ELR (cell line): ENCODE data around the gene SRPRB.
A peak's percentile ranks its signal among the peaks of the same experiment; 100 is the strongest.
"Not testable (repeated sequence)": the region's sequence is repeated elsewhere in the genome, so short reads cannot be mapped to it uniquely, and the experiment has no call there.

Experiments
- DNase-seq: peaks from one replicate; pipeline ENCODE4 v3.0.0-alpha.2; 2015; ENCODE audit warnings: low read depth

SRPRB gene

DNA sequence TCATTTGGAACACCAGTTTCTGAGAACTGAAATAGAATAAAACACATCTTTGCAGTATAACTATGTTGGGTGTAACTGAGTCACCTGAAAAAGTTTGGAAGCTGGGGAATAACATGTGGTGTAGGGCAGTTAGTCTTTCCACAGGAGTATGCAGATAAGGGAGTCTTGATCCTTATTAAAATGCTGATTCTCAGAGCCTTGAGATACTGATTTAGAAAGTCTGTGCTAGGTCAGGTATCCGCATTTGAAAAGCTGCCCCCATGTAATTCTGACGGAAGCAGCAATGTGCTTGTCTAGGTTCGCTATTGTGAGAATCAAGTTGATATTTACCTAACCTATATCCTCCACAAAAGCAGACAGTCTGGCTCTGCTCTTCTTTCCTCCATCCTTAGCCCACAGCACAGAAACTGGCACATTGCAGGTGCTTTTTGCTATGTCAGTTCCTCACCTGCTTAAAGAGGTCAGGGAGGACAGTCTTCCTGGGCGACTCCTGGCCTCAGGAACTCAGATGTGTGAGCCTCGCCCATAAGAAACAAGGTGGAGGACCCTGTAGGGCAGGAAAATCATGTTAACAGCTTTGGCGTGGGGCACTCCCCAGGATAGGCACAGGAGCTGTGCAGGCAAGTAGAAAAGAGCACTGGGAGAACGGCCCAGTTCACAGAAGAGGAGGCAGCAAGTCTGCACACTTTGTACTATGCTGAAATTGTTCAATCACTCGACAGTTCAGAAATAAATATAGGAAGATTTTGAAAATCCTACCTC is 27.6 kb upstream of the SRPRB start:
- no peak for DNase-seq

DNA sequence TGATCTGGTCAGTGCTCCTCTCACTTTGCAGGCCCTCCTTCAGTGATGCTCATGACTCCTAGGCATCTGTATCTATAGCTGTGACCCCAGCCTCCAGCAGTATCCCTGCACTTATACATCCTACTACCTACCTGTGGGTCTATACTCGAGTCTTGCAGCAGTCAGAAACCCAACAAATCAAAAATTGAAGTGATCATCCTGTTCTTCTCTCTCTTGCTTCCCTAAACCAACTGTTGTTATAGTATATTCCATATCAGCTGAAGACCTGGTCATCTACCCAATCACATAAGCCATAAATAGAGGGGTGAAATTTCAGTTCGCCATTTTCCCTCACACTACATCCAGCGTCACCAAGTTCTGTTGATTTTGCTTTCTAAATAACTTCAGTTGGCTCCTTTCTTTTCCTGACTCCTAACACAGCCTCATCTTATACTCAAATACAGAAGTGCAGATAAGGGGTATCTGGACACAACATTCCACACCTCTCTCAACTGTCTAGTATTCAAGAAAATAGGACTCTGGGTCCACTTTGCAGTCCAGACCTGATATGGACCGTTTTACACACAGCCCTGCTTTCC is 25.9 kb upstream of the SRPRB start:
- DNase-seq, result no peak

DNA sequence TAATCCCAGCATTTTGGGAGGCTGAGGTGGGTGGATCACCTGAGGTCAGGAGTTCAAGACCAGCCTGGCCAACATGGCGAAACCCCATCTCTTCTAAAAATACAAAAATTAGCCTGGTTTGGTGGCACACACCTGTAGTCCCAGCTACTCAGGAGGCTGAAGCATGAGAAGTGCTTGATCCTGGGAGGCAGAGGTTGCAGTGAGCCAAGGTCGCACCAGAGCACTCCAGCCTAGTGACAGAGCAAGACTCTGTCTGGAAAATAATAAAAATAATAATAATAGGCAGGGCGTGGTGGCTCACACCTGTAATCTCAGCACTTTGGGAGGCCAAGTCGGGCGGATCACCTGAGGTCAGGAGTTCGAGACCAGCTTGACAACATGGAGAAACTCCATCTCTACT is 24.9 kb upstream of the SRPRB start:
- DNase-seq, result not testable (repeated sequence)

DNA sequence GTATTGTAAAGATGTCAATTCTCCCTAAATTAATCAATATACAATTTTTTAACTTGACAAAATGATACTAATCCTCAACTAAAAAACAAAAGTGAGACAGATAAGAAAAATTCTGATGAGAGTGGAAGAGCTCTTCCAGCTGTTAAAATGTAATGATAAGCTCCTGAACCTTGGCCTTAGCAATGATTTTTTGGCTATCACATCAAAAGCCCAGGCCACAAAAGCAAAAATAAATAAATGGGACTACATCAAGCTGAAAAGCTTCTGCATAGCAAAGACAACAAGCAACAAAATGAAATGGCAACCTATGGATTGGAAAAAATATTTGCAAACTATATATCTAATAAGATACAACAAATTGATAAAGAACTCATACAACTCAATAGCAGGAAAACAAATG is 24.0 kb upstream of the SRPRB start:
- DNase-seq, result no peak

DNA sequence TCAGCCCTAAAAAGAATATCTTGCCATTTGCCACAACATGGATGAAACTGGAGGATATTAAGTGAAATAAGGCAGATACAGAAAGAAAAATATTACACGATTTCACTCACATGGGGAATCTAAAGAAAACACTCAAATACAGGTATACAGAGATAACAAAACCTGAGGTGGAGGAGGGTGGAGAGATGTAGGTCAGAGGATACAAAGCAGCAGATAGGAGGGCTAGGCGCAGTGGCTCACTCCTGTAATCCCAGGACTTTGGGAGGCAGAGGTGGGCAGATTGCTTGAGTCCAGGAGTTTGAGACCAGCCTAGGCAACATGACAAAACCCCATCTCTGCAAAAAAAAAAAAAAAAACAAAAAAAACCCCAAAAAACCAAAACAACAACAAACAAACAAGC is 23.2 kb upstream of the SRPRB start:
- no peak for DNase-seq

DNA sequence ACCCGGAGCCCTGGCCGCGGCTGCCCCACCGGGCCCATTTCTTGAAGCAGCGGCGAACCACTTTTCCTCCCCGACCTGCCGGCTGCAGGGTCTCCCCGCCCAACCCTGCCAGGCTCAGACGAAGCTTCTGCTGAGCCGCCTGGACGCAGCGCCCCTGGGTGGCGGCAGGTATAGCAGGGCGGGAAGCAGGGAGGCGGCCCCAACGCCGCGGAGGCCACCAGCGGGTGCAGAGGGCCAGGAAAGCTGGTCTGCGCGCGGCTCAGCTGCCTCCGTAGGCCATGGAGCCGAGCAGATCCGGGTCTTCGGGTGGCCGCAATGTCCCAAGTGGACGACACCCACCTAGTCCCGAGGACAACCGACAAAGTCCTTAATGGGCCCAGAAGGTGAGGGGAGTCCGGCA is 21.9 kb upstream of the SRPRB start:
- DNase-seq, result no peak

DNA sequence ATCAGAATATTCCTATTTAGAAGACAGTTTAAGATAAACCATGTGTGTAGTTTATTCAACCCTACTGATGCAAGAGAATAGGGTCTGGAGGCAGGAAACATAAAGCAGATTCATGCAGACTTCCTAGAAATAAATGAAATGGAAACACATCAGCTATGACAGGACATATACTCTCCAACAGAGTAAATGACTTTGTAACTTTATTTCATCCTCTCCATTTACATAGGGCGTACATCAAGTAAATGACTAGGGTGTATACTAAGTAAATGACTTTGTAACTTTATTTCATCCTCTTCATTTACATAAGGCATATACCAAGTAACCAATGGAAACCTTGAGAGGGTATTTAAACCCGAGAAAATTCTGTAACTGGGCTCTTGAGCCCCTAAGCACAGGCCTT is 17.6 kb upstream of the SRPRB start:
- no peak for DNase-seq

DNA sequence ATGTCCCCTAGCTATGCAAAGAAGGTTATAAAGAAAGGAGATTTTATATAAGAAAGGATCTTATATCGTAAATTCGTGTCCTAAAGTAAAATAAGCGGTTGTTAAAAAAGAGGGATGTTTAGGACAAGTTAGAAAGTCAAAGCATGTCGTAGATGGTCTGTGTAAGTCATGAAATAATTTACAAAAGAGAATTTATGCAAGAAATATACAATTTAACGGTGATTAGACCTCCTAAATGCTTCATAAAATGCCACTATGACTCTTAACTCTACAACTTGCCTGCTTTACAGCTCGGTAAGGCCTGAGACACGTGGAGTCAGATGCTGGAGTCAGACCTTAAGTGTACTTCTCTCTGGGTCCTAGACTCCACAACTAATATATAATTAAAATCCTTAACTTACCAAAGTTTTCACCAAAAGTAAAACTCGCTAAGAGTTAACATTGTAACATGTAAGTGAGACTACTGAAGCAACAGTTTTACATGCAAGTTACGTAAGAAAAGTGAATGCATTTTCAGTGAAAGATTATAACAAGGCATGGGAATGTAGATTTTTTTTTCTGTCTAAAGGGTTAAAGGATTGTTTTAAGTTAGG is 13.3 kb upstream of the SRPRB start:
- DNase-seq, result peak; percentile 55

DNA sequence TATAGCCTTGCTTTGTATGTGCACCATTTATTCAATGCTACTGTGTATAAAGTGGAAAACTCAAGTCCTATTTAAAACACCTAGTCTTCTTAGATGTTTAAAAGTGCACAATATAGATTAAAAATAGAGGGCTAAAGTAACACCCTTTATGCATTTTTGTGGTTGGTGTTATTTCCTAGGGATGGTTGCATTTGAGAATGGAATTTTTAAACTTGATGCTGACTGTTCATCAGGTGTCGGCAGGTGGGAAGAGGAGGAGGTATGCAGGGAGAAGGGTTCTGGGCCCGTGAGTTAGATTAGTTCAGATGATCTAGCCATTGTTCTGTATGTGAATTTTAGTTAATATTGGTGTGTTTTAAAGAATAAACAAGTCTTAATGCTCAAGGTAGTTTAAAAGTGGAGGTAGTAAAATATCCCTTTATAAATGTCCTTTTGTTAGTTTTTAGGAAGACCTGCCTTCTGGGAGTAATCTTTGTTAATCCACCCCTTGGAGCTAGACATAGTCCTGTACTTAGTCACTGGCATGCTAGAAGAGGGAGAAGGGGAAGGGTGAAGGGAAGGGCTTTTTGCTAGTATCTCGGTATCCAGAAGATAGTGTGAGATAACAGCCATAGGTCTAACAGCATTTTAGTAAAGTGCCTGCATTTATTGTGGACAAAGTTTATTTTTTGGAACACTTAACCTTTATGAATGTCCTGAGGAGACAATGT is 8.1 kb upstream of the SRPRB start:
- DNase-seq, result no peak

DNA sequence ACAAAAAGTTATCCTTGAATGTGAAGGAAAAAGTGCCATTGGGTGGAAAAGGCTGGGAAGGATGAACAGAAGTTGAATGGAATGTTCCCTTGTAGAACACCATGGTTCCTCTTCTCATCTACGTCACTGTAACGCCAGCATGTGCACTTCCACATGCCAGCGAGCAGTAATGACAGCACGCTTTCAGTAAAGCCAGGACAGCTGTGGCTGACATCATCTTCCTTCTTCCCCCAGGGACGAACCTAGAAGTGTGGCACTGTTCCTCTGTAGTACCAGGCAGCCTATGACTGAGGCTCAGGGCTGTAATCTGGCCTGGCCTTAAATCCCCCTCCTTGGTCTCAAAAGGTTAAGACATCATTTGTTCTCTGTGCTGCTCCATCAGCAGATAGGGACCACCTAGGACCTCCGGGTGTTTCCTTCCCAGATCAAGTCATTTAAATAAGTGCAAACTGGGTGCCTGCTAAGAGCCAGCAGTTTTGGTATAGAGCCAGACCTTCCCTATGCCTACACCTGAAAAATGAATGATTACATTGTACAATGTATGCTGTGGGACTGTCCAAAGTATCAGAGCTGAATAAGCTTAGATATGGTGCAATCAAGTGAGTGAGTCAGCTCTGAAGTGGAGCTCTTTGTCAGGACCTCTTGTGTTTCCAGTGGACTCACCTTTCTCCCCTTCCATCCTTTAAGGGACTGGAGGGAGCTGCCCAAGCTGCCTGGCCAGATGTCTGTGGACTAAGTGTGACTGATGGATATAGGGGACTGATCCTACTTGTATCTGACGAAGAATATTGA is 5.6 kb upstream of the SRPRB start:
- DNase-seq, result peak; percentile 39

DNA sequence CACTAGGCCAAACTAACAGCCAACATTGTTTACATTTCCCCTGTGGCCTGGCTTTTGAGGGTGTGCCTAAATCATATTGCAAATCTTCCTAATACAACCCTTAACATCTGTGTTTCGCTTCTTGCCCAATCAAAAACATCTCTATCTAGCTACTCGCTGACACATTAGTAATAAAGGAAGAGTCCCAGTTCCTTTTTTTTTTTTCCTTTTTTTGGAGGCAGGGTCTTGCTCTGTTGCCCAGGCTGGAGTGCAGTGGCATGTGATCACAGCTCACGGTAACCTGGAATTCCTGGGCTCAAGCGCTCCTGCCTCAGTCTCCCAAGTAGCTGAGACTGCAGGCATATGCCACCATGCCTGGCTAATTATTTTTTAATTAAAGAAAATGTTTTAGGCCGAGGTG is 2.1 kb upstream of the SRPRB start:
- no peak for DNase-seq

DNA sequence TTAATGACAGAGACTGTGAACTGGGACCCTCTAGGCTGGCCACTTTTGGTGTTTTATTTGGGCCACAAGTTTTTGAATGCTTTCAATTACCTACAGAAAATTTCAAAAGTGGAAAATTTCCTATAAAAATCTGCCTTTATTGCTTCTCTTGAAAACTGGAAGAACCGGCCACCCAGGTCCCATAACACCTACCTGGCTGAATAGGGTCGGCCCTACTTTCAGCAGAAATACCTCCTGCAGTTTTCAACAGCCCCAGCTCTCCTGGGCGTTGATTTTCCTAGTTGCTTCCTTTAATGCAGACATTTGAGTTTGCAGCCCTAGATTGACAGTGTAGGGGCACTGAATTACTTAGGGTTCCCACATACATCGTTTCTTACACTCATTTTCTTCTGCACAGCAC is 719 bp upstream of the SRPRB start:
- no peak for DNase-seq

DNA sequence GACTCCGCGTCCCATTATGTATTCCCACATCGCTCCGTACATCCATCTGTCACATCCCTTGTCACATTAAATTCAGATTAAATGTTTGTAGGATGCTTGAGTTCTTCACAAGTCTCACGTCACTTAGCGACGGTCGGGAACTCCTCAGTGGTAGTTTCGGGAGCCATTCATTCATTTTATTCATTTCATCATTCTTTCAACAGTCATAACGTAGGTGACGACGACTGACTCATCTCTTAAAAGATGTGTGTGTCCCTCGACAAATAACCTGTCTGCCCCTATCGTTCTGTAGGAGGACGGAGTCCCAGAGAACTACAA is 272 bp upstream of the SRPRB start:
- no peak for DNase-seq

DNA sequence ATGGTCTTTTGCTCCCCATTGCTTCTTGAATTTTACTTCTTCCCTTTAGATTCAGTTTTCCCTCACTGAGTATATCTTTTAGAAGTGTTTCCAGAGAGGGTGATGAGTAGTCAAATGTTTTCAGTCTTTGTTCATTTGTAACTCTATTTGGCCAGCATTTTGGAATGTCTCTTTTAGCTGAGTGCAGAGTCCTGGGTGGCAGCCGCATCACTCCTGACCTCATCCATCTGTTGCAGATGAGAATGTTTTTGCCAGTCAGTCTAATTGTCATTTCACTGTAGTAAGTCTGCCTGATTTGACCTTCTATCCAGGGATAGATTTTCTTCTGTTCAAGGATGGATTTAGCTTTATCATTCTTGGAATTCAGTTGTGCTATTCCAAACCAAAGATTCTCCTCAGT is 7.3 kb downstream of the SRPRB start:
- no peak for DNase-seq

DNA sequence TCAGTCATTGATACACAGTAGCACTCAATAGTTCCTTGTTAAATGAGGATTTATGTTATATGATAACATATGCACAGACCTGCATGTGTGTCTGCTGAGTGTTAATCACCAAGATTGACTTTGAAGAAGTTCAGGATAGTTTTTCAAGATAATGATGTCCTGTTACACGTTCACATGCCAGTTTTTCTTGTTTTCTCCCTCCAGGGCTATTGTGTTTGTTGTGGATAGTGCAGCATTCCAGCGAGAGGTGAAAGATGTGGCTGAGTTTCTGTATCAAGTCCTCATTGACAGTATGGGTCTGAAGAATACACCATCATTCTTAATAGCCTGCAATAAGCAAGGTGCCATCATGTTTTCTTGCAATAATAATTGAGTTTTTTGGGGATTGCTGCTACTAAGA is 9.8 kb downstream of the SRPRB start:
- DNase-seq, result no peak

DNA sequence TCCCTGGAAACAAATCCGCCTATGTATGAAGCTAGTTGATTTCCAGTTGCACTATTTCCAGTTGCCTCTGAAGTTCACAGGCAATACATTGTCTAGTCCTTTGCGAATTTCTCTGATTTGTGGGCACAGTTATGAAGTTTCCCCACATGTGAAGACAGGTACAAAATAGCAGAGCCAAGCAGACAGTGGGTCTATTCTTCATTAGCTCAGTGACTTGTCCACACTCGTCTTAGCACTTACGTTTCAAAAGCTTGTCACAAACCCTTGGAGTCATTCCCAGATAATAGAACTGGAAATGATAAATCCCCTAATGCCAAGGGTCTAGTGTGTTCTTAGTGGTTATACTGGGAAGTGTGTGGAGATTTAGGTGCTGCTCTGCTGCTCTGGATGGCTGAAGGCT is 14.5 kb downstream of the SRPRB start:
- no peak for DNase-seq

DNA sequence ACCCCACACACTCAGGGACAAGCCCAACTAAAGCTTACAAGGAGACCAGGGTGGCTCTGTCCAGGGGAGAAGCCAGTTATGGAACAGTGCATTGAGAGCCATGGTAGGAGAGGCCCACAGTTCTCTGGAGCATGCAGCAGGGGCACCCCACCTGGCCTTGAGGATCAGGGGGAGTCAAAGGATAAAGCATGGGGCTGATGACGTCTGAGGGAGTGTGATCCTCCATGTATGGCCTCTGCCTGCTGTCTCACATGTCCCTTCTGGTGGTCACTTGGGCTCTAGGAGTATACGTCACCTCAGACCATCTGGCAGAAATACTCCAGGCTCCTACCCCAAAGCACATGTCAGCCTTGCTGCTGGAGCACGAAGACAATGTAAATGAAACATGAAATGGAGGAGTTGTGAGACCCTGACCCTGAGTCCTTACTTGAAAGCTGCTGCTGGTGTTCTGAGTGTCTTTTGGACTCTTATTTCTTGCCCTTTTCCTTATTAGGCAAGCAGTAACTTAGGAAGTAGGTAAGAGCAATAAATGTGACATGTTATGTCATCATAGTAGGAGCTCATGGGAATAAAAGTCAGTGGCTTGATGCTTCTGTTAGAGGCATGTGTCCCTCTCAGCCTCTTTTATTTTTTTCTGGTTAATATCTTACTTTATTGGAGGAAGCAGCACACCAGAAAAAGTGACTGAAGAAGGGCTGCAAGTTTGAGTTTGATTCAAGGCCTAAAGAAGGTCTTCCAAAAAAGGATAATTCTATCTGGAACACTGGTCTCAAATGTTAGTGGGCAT is 15.5 kb downstream of the SRPRB start:
- no peak for DNase-seq

DNA sequence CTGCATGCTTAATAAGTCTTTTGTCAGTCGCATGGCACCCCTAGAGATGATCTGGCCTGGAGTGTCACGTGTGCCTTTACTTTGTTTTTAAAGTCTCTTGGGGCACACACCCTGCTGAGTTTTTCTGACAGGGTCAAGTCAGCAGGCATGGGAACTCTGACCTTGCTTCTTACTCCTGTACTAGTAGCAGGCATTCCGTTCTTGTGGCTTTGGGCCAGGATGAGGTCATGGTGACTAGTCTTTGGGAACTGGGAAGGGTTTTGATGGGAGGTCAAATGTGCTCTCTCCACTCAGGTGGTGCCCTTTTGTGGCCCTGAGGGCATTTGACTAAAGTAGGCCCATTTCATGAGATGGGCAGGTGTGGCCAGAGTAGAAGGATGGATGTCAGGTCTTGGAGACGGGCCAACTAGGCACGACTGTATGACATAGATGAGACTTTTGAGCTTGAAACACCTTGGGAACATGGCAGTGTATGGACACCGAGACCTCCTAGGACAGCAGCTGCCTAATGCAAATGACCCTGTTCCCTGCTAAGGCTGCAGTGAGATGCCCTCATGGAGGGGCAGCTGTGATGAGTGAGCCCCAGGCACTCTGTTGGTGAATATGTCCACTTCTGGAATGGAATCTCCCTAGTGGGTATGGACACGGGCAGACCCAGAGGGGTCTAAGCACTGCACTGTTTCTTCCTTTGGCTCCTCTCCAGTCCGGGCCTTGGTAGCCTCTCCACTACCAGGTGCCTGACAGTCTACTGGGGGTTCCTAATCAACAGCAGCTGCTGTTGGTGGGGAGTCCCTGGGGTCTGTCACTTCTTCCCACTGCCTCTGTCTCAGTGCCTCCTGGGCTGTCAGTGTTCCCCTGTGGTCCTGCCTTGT is 16.4 kb downstream of the SRPRB start:
- DNase-seq, result peak; percentile 93

DNA sequence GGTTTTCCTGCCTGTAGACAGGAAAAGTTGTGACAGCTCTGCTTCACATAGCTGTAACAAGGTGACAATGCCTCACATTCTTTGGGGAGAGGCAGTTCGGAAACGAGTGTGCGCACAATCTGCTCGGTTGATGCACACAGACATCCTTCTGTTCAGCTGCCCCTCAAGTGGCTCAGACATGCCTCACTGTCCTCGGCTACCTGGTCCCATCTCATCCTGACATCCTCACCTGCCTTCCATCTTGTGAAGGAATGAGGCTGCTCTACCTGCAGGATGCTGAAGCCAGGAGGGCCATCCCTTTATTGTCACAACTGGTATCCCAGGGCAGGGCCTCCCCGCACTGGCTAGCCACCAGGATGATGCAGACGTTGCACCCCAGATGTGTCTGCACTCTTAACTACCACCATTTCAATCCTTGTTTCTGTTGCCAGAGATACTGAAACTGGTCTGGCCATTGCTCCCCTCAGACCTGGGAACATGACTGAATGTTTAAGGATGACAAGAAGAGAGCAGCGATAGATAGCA is 19.4 kb downstream of the SRPRB start:
- DNase-seq, result no peak

DNA sequence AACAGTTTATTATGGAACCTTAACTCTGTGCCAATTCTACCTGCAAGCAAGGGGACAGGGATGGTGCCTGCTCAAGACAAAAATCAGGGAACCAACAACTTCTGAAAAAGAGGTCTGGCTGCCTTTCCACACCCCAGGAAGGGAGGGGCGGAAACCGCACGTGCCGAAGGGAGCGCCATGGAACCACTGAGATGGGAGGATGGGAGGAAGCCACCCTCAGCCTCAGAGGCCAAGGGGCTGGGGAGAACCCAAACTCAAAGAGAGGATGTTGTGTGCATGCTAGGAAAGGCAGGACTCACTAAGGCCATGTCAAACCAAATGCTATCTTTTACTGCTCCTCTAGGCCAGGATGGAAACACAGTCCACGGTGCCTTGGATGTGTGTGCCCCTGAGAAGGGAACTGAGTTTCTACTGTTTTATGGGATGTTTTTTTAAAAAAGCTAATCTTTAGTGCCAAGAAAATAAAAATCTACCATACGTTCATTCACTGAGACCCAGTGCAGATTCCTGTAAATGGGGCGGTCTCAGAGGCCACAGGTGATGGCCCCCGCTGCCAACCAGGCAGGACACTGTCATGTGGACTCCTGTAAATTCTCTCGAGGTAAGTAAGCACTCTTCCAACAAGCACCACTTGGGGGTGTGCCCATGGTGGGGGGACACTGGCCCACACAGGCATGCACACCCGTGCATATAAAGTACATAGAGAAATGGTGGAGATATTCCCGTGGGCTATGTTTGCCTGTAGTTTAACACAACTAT is 20.5 kb downstream of the SRPRB start:
- DNase-seq, result no peak
